ENCODE measurements around the gene SWAP70.

SWAP70 gene

GRCh38 chr11:9802291-9802861 lies 138.5 kb downstream of the SWAP70 start:
- Histone ChIP-seq H3K36me3 (replicated peaks) (peaks cover 5% of the 10 kb centered on the region), H3K27me3 (replicated peaks) (no peaks in the 10 kb centered on the region), H3K4me3 (ENCODE audit: low read depth, low read length) (no peak overlapping the region), H3K27ac (peak overlapping the region; percentile 75)
- in situ Hi-C loops (cut with HindIII; ENCODE audit: low pct_ligation_motif_present, low sequenced_read_pairs) = no loop called here
- peak; percentile 33 for DNase-seq
- TF ChIP-seq CTCF (IDR thresholded peaks at IDR 0.05; ENCODE audit: low read depth, low read length, missing control alignments) = no peak
